A673 (cell line): ENCODE results near the gene CRADD.

Experiments
- CTCF ChIP-seq: fragments of 300-800, 200-600 bp; sonication (generic); conservative IDR thresholded peaks from 2 replicates; pipeline ENCODE4 v1.5.1; 2017; ENCODE audit warnings: low read depth, mild to moderate bottlenecking, antibody characterized with exemption, low read length, moderate library complexity, mixed read lengths
- EZH2 ChIP-seq: fragments of 200-600 bp; sonication (generic); IDR thresholded peaks from 2 replicates; pipeline ENCODE4 v1.6.1; 2017; ENCODE audit warnings: borderline replicate concordance, low read depth, mild to moderate bottlenecking, mixed read lengths, antibody characterized with exemption, low read length; ENCODE audit not compliant: poor library complexity, severe bottlenecking

- TF ChIP-seq CTCF (no peak), EZH2 (no peak)
Measured at GRCh38 chr12:93937812-93938211, 260.6 kb downstream of the CRADD start.
